OCI-LY1 (cell line): ENCODE data around the gene PCDHGA6.

Experiments used
- H2AFZ ChIP-seq: fragments of 200-600 bp; sonication (generic), shearing (Covaris generic); 2 replicates; pipeline ENCODE4 v1.6.0; 2014; ENCODE audit warnings: antibody characterized with exemption, mild to moderate bottlenecking, low read length
- H3F3A ChIP-seq: fragments of 200-600 bp; sonication (generic), shearing (Covaris generic); 2 replicates; pipeline ENCODE4 v1.6.0; 2014; ENCODE audit warnings: mild to moderate bottlenecking, antibody characterized with exemption, low read length, moderate library complexity; ENCODE audit not compliant: insufficient read depth
- H3K27ac ChIP-seq: fragments of 200-600 bp; sonication (generic); 2 replicates; pipeline ENCODE4 v1.5.1; 2014; ENCODE audit warnings: low read length, mixed run types, mild to moderate bottlenecking, low read depth; ENCODE audit not compliant: poor library complexity, severe bottlenecking
- H3K27me3 ChIP-seq: fragments of 200-600 bp; sonication (generic); 2 replicates; pipeline ENCODE4 v1.6.0; 2014; ENCODE audit warnings: antibody characterized with exemption, mild to moderate bottlenecking, low read length, moderate library complexity; ENCODE audit not compliant: insufficient read depth
- H3K36me3 ChIP-seq: fragments of 200-600 bp; sonication (generic); 2 replicates; pipeline ENCODE4 v1.6.1; 2014; ENCODE audit warnings: mild to moderate bottlenecking, antibody characterized with exemption, low read length, moderate library complexity, mixed read lengths; ENCODE audit not compliant: insufficient read depth
- H3K4me1 ChIP-seq: fragments of 200-600 bp; sonication (generic); 2 replicates; pipeline ENCODE4 v1.5.1; 2014; ENCODE audit warnings: mild to moderate bottlenecking, low read length, moderate library complexity; ENCODE audit not compliant: insufficient read depth, severe bottlenecking
- H3K4me2 ChIP-seq: fragments of 200-600 bp; sonication (generic), shearing (Covaris generic); 2 replicates; pipeline ENCODE4 v1.6.1; 2014; ENCODE audit warnings: low read length
- H3K4me3 ChIP-seq: fragments of 200-600 bp; sonication (generic); 2 replicates; pipeline ENCODE4 v1.5.1; 2014; ENCODE audit warnings: low read length, low read depth, mild to moderate bottlenecking, mixed read lengths; ENCODE audit not compliant: poor library complexity, severe bottlenecking
- H3K79me2 ChIP-seq: fragments of 200-600 bp; shearing (Covaris generic); 2 replicates; pipeline ENCODE4 v1.6.1; 2016; ENCODE audit warnings: mixed run types, low read length, mixed read lengths; ENCODE audit not compliant: insufficient read depth
- H3K9ac ChIP-seq: fragments of 200-600 bp; sonication (generic), shearing (Covaris generic); 2 replicates; pipeline ENCODE4 v1.6.1; 2014; ENCODE audit warnings: mild to moderate bottlenecking, low read length, mixed read lengths
- H3K9me2 ChIP-seq: fragments of 200-600 bp; sonication (generic), shearing (Covaris generic); 2 replicates; pipeline ENCODE4 v1.6.1; 2014; ENCODE audit warnings: low read depth, mild to moderate bottlenecking, low read length, mixed read lengths
- H3K9me3 ChIP-seq: fragments of 200-600 bp; shearing (Covaris generic); 2 replicates; pipeline ENCODE4 v1.6.1; 2014; ENCODE audit warnings: low read length, mixed read lengths
- H4K20me1 ChIP-seq: fragments of 200-600 bp; sonication (generic), shearing (Covaris generic); 2 replicates; pipeline ENCODE4 v1.6.0; 2016; ENCODE audit warnings: mild to moderate bottlenecking, low read length; ENCODE audit not compliant: insufficient read depth
- EZH2 ChIP-seq: fragments of 200-600 bp; sonication (generic), shearing (Covaris generic); IDR thresholded peaks from 2 replicates; pipeline ENCODE4 v1.8.0; 2017; ENCODE audit warnings: borderline replicate concordance, mixed run types, mild to moderate bottlenecking, antibody characterized with exemption, low read length, moderate library complexity, mixed read lengths
- TF ChIP-seq, protein P1 (sequence below): fragments of 200-600 bp; sonication (generic), shearing (Covaris generic); IDR thresholded peaks from 2 replicates; pipeline ENCODE4 v1.5.1; 2017; ENCODE audit warnings: mild to moderate bottlenecking, antibody characterized with exemption, low read length, moderate library complexity, mixed read lengths

PCDHGA6 gene

DNA sequence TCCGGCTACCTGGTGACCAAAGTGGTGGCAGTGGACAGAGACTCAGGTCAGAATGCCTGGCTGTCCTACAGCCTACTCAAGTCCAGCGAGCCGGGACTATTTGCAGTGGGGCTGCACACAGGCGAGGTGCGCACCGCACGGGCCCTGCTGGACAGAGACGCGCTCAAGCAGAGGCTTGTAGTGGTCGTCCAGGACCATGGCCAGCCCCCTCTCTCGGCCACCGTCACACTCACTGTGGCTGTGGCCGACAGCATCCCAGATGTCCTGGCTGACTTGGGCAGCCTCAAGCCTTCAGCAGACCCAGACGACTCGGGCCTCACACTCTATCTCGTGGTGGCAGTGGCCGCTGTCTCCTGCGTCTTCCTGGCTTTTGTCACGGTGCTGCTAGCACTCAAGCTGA lies 16.7 kb upstream of the PCDHGA6 start:
- peaks cover 13% of the 10 kb centered on the region; the same call in 1 of the 2 replicates for H3K36me3 ChIP-seq
- H3K9ac ChIP-seq = no peak overlapping the region
- TF ChIP-seq EZH2 = no peak
- TF ChIP-seq, protein P1, sequence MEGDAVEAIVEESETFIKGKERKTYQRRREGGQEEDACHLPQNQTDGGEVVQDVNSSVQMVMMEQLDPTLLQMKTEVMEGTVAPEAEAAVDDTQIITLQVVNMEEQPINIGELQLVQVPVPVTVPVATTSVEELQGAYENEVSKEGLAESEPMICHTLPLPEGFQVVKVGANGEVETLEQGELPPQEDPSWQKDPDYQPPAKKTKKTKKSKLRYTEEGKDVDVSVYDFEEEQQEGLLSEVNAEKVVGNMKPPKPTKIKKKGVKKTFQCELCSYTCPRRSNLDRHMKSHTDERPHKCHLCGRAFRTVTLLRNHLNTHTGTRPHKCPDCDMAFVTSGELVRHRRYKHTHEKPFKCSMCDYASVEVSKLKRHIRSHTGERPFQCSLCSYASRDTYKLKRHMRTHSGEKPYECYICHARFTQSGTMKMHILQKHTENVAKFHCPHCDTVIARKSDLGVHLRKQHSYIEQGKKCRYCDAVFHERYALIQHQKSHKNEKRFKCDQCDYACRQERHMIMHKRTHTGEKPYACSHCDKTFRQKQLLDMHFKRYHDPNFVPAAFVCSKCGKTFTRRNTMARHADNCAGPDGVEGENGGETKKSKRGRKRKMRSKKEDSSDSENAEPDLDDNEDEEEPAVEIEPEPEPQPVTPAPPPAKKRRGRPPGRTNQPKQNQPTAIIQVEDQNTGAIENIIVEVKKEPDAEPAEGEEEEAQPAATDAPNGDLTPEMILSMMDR = no peak
- H3K4me3 ChIP-seq = no peak overlapping the region
- H3K9me3 ChIP-seq = peaks cover 42% of the 10 kb centered on the region
- H3K27me3 ChIP-seq = no peaks in the 10 kb centered on the region
- no peaks in the 10 kb centered on the region for H3K4me1 ChIP-seq
- H4K20me1 ChIP-seq = no peaks in the 10 kb centered on the region
- H3K79me2 ChIP-seq = no peaks in the 10 kb centered on the region
- H3F3A ChIP-seq = no peaks in the 10 kb centered on the region
- H3K27ac ChIP-seq = no peak overlapping the region
- no peak overlapping the region for H3K4me2 ChIP-seq
- H2AFZ ChIP-seq = no peak overlapping the region
- H3K9me2 ChIP-seq = no peaks in the 10 kb centered on the region

- H3K27me3 ChIP-seq = no peaks in the 10 kb centered on the region
- H3K4me1 ChIP-seq = no peaks in the 10 kb centered on the region
- H3K79me2 ChIP-seq = no peaks in the 10 kb centered on the region
- H3K9ac ChIP-seq = no peak within 1 kb of the TSS
- no peak within 1 kb of the TSS for H3K27ac ChIP-seq
- no peaks in the 10 kb centered on the region for H3F3A ChIP-seq
- H4K20me1 ChIP-seq = no peaks in the 10 kb centered on the region
- TF ChIP-seq EZH2 = no peak
- TF ChIP-seq, protein P1 = no peak
- peaks cover 48% of the 10 kb centered on the region for H3K9me3 ChIP-seq
- H2AFZ ChIP-seq = no peak within 1 kb of the TSS
- H3K4me3 ChIP-seq = no peak within 1 kb of the TSS
- no peaks in the 10 kb centered on the region for H3K9me2 ChIP-seq
- H3K36me3 ChIP-seq = peaks cover 7% of the 10 kb centered on the region; the same call in 1 of the 2 replicates
- no peak within 1 kb of the TSS for H3K4me2 ChIP-seq
Measured at GRCh38 chr5:141359790-141360426, 13.8 kb upstream of the PCDHGA6 start, which contains the start of gene PCDHGB2. Gene PCDHGB2, plus strand, starts transcription at chr5:141359994. Its CDS starts 142 bp downstream, at chr5:141360136.

DNA sequence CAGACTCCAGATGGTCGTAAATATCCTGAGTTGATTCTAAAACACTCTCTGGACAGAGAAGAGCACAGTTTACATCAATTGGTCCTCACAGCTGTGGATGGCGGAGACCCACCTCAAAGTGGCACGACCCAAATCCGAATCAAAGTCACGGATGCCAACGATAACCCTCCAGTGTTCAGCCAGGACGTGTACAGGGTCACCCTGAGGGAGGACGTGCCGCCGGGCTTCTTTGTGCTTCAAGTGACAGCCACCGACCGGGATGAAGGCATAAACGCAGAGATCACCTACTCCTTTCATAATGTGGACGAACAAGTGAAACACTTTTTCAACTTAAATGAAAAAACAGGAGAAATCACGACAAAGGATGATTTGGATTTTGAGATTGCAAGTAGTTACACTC lies 13.0 kb upstream of the PCDHGA6 start:
- Histone ChIP-seq H3K36me3 (peaks cover 4% of the 10 kb centered on the region; the same call in 1 of the 2 replicates), H3K9ac (no peak overlapping the region), H3F3A (no peaks in the 10 kb centered on the region), H3K9me2 (no peaks in the 10 kb centered on the region), H4K20me1 (no peaks in the 10 kb centered on the region), H3K4me3 (no peak overlapping the region), H3K79me2 (no peaks in the 10 kb centered on the region), H3K9me3 (peaks cover 51% of the 10 kb centered on the region), H3K4me2 (no peak overlapping the region), H3K27me3 (no peaks in the 10 kb centered on the region), H3K27ac (no peak overlapping the region), H2AFZ (no peak overlapping the region), H3K4me1 (no peaks in the 10 kb centered on the region)
- no peak for TF ChIP-seq EZH2
- TF ChIP-seq, protein P1 = no peak
